SK-N-DZ (cell line): Measurements from ENCODE around the gene STRN4.

Experiments
- DNase-seq: peaks from one replicate; pipeline ENCODE4 v3.0.0-alpha.2; 2015; ENCODE audit warnings: low spot score

Gene STRN4

GRCh38 chr19:46745030-46745429 is 1.2 kb downstream of the STRN4 start:
- no peak for DNase-seq

DNA sequence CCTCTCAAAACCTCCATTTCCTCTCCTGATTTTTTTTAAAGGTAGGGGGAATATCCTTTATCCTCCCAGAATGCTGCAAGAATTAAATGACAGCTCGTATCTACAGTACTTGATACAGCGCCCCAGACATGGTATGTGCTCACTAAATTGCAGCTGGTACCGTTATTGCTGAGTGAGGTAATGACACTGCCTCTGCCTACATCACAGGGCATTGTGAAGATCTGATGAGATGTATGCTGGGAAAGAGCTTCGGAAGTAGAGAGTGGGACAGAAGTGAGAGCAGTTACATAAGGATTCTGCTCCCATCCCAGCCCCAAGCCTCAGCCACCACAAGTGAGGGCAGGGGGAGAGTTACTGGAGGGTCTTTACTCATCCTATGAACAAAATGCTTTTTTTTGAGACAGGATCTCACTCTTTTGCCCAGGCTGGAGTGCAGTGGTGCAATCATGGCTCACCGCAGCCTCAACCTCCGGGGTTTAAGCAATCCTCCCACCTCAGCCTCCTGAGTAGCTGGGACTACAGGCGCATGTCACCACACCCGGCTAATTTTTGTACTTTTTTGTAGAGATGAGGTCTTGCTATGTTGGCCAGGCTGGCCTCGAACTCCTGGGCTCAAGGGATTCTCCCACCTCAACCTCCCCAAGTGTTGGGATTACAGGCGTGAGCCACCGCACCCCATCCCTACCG is 2.1 kb downstream of the STRN4 start:
- DNase-seq: no peak

GRCh38 chr19:46742926-46743480 is 3.2 kb downstream of the STRN4 start:
- DNase-seq: no peak

DNA sequence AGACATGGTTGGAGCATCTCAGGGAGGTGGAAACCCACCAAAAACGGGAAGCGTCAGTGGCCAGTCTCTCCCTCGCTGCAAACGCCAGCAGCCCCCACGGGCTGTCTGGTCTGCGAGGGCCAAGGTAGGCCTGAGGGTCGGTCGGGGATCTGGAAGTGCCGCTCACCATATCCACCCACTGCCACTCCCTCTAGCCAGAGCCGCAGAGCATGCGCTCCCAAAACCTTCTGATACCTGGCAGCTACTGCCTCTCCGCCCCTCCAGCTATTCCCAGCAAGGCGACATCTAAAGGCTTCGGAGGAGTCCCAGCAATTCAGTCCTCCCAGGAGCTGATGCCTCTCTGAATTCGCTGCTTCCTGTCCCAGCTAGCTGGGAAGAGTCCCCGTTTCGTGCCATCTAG is 4.8 kb downstream of the STRN4 start:
- no peak for DNase-seq

GRCh38 chr19:46739290-46739771 is 6.9 kb downstream of the STRN4 start:
- DNase-seq: no peak

GRCh38 chr19:46737761-46738171 is 8.5 kb downstream of the STRN4 start:
- no peak for DNase-seq

DNA sequence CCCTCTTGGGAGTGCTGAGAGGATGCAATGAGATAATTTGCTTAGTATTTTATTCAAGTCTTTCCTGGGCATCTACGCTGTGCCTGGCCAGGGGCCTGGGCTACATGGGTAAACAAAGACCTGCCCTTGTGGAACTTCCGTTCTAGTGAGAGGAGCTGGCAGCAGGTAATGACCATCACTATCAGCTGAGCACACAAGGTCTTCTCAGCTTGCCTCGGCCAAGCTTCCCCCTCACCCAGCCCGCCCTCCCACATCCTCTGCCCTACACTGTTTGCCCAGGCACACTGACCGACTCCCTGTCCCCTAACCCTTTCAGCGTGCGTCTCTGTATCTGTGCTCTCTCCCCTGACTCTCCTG is 9.0 kb downstream of the STRN4 start:
- no peak for DNase-seq

GRCh38 chr19:46736531-46737297 is 9.5 kb downstream of the STRN4 start:
- DNase-seq: no peak

DNA sequence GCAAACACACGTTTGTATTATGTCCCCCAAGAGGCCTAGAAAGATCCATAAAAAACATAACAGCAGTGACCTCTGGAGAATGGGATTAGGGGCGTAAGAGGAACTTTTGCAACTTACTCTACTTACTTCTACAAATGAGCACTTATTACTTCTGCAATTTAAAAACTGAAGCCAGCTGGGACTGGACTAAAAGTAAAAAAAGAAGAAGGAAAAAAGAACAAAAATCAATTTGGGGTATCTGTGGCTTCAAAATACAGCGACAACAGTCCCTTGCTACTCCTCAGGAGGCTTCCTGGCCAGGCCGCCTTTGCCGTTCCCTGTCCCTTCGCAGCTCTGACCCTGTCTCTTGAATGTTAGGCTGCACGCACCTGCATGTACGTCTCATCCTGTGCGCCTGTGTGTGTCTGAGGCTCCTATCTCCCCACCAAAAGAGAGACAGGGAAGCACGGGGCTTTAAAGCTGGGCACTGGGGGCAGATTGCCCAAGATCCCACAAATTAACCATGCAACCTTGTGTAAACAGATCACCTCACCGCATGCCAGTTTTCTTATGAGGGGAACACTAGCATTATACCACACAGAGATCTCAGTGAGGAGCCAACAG is 12.5 kb downstream of the STRN4 start:
- no peak for DNase-seq

- no peak for DNase-seq
These were observed 13.1 kb downstream of the STRN4 start for GRCh38 chr19:46732966-46733689.

DNA sequence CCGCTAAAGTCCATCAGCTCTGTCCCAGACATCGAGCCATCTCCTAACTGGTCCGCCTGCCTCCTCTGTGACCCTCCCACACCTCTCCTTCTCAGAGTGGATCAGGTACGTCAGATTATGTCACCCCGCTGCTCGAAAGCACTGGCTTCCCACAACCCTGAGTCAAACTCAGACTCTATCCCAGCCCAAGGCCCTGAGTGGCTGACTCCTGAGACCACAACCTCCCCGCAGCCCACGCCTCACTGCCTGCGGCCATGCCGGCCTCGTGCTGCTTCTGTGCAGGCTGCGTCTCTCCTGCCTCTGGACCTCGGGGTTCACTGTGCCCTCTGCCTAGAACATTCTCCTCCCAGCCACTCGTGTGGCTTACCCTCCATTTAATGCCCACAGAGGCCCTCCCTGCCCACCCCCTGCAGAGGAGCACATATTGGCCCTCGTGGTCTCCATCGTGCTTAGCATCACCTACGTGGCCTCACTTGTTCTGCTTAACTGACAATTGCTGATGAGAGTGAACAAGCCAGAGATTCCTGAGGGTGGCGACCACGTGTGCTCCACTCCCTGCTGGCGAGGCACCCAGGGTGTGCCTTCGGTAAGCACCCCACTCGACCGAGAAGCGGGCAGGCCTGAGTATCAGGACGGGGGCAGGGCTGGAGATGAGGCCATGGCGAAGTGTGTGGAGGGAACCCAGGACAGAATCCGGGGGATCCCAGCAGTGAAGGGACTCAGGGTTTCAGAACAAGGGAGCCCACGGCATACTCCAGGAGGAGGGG is 13.9 kb downstream of the STRN4 start:
- no peak for DNase-seq

DNA sequence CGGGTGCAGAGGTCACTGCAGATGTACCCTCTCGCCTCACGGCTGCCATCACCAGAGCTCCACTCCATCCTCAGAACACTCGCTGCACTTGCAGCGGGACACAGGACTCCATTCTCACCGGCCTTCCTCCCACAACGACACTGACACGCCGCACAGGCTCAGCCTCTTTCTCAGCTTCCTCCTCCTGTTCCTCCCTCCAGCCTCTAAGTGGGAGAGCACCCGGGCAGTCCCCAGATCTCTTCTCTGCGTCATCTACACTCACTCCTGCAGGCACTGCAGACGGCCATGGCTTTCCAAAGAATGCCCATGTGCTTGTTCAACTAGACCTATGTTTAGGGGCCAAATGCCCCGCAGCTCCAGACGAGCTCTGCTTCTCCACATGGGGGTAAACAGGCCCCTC is 14.7 kb downstream of the STRN4 start:
- DNase-seq: no peak

DNA sequence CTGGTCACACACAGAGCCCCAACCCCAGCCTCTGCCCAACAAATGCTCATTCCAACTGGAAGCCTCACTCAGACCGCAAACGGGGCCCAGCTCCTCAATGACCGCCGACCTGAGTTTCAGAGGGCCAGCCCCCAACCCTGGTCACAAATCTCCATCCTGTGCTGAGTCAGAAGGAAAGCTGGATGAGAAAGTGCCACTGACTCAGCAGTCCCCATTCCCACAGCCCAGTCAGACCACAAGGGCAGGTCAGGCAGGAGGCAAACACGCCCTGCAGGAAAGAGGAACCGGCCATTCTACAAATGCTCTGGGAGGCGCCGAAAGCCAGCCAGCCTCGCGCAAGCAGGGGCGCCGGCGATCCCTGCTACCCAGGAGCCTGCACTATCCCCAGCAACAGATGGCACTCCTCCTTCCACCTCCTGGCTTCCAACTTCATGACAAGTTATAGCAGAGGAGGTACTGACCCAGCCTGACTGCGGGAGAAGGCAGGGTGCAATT is 15.2 kb downstream of the STRN4 start:
- no peak for DNase-seq

DNA sequence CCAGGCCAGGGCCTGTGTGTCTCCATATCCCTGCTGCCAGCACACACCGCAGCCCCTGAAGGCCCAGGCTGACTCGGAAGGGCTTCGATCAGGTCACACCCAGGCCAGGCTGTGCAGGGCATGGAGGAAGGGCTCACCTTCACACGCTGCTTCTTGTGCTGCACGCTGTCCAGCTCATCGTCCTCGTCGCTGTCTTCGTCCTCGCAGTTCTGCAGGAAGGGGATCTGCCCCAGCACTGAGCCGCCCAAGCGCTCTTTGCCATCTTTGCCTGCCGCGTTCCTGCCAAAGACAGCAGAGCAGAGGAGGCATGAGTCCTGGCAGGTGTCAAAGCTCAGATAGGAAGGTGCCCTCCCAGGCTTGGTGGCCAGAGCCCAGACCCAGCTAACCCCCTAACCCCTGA is 15.7 kb downstream of the STRN4 start:
- no peak for DNase-seq

- no peak for DNase-seq
These were observed 16.1 kb downstream of the STRN4 start for GRCh38 chr19:46730187-46730586.

DNA sequence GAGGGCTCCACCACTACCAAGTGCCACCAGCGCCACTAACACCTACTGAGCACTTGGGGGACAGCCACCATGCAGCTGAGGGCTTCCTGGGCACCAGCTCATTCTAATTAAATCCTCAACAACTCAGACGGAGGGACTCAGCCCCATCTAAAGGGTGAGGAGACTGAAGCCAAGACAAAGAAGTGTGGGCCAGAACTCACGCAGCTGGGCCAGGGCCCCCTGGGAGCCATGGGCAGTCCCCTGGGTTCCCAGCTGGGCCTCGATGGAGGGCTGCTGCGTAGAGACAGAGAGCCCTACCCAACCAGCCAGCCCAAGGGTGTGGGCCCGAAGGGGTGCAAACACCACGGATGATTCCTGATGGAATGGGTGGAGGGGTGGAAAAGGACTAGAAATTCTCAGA is 16.6 kb downstream of the STRN4 start:
- no peak for DNase-seq

GRCh38 chr19:46728693-46729339 is 17.4 kb downstream of the STRN4 start:
- peak; percentile 16 for DNase-seq

GRCh38 chr19:46728208-46728607 is 18.0 kb downstream of the STRN4 start:
- no peak for DNase-seq

DNA sequence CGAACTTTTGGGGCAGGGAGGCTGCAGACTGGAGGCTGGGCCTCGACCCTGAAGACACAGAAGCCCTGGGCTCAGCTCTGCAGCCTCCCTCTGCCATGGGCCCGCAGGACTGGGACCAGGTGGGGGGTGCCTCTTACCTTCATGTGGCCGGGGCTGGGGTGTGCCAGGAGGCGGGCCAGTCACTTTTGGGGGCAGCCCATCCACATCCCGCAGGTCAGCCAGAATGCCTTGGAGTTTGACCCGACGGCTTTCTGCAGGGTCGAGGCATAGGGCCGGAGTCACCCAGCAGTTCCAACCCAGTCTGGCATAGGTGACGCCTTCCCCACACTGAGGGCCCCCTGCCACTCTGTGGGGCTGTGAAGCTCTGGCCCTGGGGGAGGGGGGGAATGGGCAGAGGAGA is 18.5 kb downstream of the STRN4 start:
- DNase-seq: no peak

DNA sequence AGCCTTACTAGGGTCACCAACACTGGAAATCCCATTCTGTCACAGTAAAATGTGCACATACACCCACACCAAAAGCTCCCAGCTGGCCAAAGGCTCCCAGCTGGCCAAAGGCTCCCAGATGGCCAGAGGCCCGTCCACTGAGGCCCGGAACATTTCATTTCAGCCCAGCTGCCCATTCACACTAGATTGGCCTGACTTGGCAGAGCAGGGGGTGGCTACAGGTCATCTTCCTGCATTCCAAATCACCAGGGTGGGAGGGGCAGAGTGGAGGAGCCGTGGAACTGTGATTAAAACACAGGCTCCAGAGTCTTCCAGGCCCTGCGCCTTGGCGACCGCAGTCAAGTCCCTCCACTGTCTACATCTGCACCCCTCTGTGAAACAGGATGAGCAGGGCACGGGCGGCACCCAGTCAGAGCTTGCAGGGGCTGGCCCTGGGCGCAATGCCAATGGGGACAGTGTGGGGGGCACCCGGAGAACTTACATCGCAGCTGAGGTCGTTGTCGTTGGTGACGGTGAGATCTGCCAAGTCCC is 19.2 kb downstream of the STRN4 start:
- no peak for DNase-seq
